Peyer's patch (tissue), 4 donors: Measurements from ENCODE around the gene SHROOM1. TPM values are rescaled to one million over a fixed set of nuclear protein-coding genes. Genes with fewer than 3 reads are reported as not detected.

ENCODE experiments used
- DNase-seq, 3 donors: peaks; one replicate each; pipeline ENCODE4 v3.0.0-alpha.2; 2017 to 2019
- H3K27ac ChIP-seq, 4 donors: fragments of 200-600 bp; sonication (generic); one replicate each; pipeline ENCODE4 v1.5.1; 2016 to 2019
- H3K27me3 ChIP-seq, 2 donors: fragments of 200-600 bp; sonication (generic); one replicate each; pipeline ENCODE4 v1.5.1; 2019
- H3K36me3 ChIP-seq, 3 donors: fragments of 200-600 bp; sonication (generic); one replicate each; pipeline ENCODE4 v1.5.1; 2016 to 2019
- H3K4me1 ChIP-seq, 4 donors: fragments of 200-600 bp; sonication (generic); one replicate each; pipeline ENCODE4 v1.5.1; 2016 to 2019
- H3K4me3 ChIP-seq, 4 donors: fragments of 200-600 bp; sonication (generic); 1 replicate in 3 of 4; 2 replicates in 1 of 4; pipeline ENCODE4 v1.5.1; 2016 to 2019; ENCODE audit warnings: mild to moderate bottlenecking in 1 of 4
- H3K9me3 ChIP-seq, 4 donors: fragments of 200-600 bp; sonication (generic); one replicate each; pipeline ENCODE4 v1.5.1; 2016 to 2019; ENCODE audit warnings: mild to moderate bottlenecking in 1 of 4
- CTCF ChIP-seq, 6 experiments: fragments of 450-650 bp in 4 of 6; fragments of 200-600 bp in 2 of 6; sonication (generic) in 1 of 6; IDR thresholded peaks; one replicate each; pipeline ENCODE4 v1.5.1; 2017 to 2019; ENCODE audit warnings: antibody characterized with exemption in 6 of 6, mild to moderate bottlenecking in 3 of 6, moderate library complexity in 1 of 6
- POLR2A ChIP-seq, 2 donors: fragments of 450-650 bp; IDR thresholded peaks; one replicate each; pipeline ENCODE4 v1.5.1; 2017; ENCODE audit warnings: antibody characterized with exemption in 2 of 2, mild to moderate bottlenecking in 2 of 2, moderate library complexity in 2 of 2
- total RNA-seq, 4 donors: library from RNA; depleted of rRNA; stranded (reverse); fragments of >200 nt; gene quantifications; one replicate each; pipeline ENCODE4 v1.1.0, GENCODE V29; 2016

Gene SHROOM1
- total RNA-seq, 4 donors from 2014 or later: 14.9 to 200 (median 95.3) TPM

- H3K27ac ChIP-seq: peak overlapping the region in 3 of 4 donors; percentile 34 to 86 (median 77)
- H3K4me3 ChIP-seq: peak overlapping the region in 3 of 4 donors; percentile 7 to 48 (median 37)
- H3K27me3 ChIP-seq: no peaks in the 10 kb centered on the region
- H3K9me3 ChIP-seq: no peaks in the 10 kb centered on the region
- TF ChIP-seq POLR2A (IDR thresholded peaks at IDR 0.05) (no peak), CTCF (IDR thresholded peaks at IDR 0.05) (no peak)
- H3K4me1 ChIP-seq: peaks cover 0 to 11% (median 2%) of the 10 kb centered on the region in 4 donors
- H3K36me3 ChIP-seq: peaks cover 0 to 47% (median 0%) of the 10 kb centered on the region in 3 donors
- DNase-seq: peak in 1 of 3 donors; percentile 49
Measured at GRCh38 chr5:132873930-132874271, 43.5 kb upstream of the SHROOM1 start.

- Histone ChIP-seq H3K9me3 (no peaks in the 10 kb centered on the region), H3K4me1 (peaks cover 0 to 13% (median 2%) of the 10 kb centered on the region in 4 donors), H3K4me3 (peak within 1 kb of the TSS in 3 of 4 donors; percentile 7 to 48 (median 37)), H3K27ac (peak within 1 kb of the TSS in 3 of 4 donors; percentile 34 to 86 (median 77)), H3K36me3 (peaks cover 0 to 53% (median 0%) of the 10 kb centered on the region in 3 donors), H3K27me3 (no peaks in the 10 kb centered on the region)
- DNase-seq: peak in 1 of 3 donors; percentile 54
- TF ChIP-seq CTCF (IDR thresholded peaks at IDR 0.05): peak in 1 of 6 experiments; percentile 20
- TF ChIP-seq POLR2A (IDR thresholded peaks at IDR 0.05): peak; percentile 87 to 90
Measured at GRCh38 chr5:132873119-132873929, 42.9 kb upstream of the SHROOM1 start, which contains the start of gene LEAP2. Gene LEAP2, plus strand, starts transcription at chr5:132873668. Its CDS starts 27 bp downstream, at chr5:132873695.

GRCh38 chr5:132872788-132873118 is 42.3 kb upstream of the SHROOM1 start:
- Histone ChIP-seq H3K27me3 (no peaks in the 10 kb centered on the region), H3K4me1 (peaks cover 0 to 19% (median 2%) of the 10 kb centered on the region in 4 donors), H3K36me3 (peaks cover 0 to 53% (median 0%) of the 10 kb centered on the region in 3 donors), H3K27ac (peak overlapping the region in 3 of 4 donors; percentile 3 to 86 (median 77)), H3K9me3 (no peaks in the 10 kb centered on the region), H3K4me3 (no peak overlapping the region)
- TF ChIP-seq POLR2A (IDR thresholded peaks at IDR 0.05) (no peak), CTCF (IDR thresholded peaks at IDR 0.05) (no peak)
- no peak for DNase-seq

GRCh38 chr5:132871459-132872284 is 41.2 kb upstream of the SHROOM1 start:
- Histone ChIP-seq H3K9me3 (no peaks in the 10 kb centered on the region), H3K27me3 (no peaks in the 10 kb centered on the region), H3K27ac (peak overlapping the region in 2 of 4 donors; percentile 77 to 86), H3K4me3 (no peak overlapping the region), H3K4me1 (peaks cover 0 to 24% (median 4%) of the 10 kb centered on the region in 4 donors), H3K36me3 (peaks cover 0 to 44% (median 0%) of the 10 kb centered on the region in 3 donors)
- TF ChIP-seq POLR2A (IDR thresholded peaks at IDR 0.05) (no peak), CTCF (IDR thresholded peaks at IDR 0.05) (no peak)
- DNase-seq: no peak

- TF ChIP-seq POLR2A (IDR thresholded peaks at IDR 0.05): no peak
- TF ChIP-seq CTCF (IDR thresholded peaks at IDR 0.05): no peak
- no peak for DNase-seq
- no peak overlapping the region for H3K4me3 ChIP-seq
- peaks cover 0 to 24% (median 6%) of the 10 kb centered on the region in 4 donors for H3K4me1 ChIP-seq
- no peak overlapping the region for H3K27ac ChIP-seq
- H3K36me3 ChIP-seq: peaks cover 0 to 40% (median 0%) of the 10 kb centered on the region in 3 donors
- H3K9me3 ChIP-seq: no peaks in the 10 kb centered on the region
- H3K27me3 ChIP-seq: no peaks in the 10 kb centered on the region
Measured at GRCh38 chr5:132870801-132871200, 40.4 kb upstream of the SHROOM1 start.
